ENCODE measurements around the gene NAT10.

DNA sequence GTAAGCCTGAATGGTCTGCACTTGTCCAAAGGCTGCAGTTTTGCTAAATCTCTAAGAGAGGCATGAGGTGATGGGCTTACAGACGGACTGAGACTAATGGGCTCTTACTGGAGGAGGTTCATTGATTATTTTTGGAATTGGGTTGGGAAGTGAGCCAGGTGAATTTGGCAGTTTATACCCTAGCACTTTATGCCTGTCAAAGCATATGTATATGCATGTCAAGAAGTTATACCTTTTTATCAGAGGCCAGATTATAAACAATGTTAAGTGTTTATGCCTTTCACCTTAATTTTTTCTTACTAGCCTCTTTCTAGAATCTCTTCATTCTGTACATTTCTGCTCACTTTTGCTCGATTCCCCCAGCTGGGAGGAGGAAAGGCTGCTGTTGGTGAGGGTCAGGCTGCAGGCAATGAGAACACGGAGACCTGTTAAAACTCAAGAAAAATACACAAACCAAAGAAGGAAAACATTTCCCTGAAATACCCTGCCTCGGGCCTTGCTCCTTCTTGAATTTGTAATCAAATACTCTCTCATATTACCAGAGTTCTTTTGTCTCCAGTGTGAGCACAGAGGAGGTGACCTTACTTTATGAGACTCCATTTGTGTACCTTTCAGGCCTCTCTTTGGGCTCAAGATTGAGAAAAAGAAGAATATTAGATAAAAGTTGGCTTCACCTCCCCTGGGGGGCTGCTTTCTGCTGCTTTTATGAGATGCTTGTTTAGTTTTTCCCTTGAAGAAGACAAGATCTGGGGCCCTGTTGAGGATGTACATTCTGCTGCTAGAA, 19.6 kb downstream of the NAT10 start:
- no peak for TF ChIP-seq POLR2AphosphoS5 (IDR thresholded peaks at IDR 0.05; ENCODE audit: borderline replicate concordance, low read depth, low read length)
- no peak for TF ChIP-seq EZH2 (IDR thresholded peaks at IDR 0.05)

Measured in SK-N-MC (cell line).